Measurements from ENCODE around the gene ATP1A2. TPM values are rescaled to one million over a fixed set of nuclear protein-coding genes. Genes with fewer than 3 reads are reported as not detected.
A peak's percentile ranks its signal among the peaks of the same experiment; 100 is the strongest.

ATP1A2 gene
- total and polyA plus RNA-seq, 2 donors (not counting 1 experiment from before 2014, with no cell fraction given), result not detected

- H4K20me1 ChIP-seq (ENCODE audit: control insufficient read depth, insufficient read depth, low read length, poor library complexity, severe bottlenecking), result no peaks in the 10 kb centered on the region
- H3K4me2 ChIP-seq (replicated peaks; ENCODE audit: low read depth, low read length, poor library complexity, severe bottlenecking), result peak within 1 kb of the TSS; percentile 87
- H3K4me1 ChIP-seq (ENCODE audit: control insufficient read depth in 2 of 2, insufficient read depth in 2 of 2, low read length in 2 of 2), result peaks cover 11 to 12% of the 10 kb centered on the region in 2 donors
- H3K9ac ChIP-seq (ENCODE audit: low read length), result peak within 1 kb of the TSS; percentile 62
- peak within 1 kb of the TSS; percentile 77 for H2AFZ ChIP-seq (ENCODE audit: insufficient read depth, low read depth, low read length, poor library complexity, severe bottlenecking)
- peak within 1 kb of the TSS in 4 of 5 experiments; percentile 48 to 63 (median 60) for H3K4me3 ChIP-seq (ENCODE audit: control extremely low read depth in 1 of 5, extremely low read depth in 1 of 5, insufficient read depth in 1 of 5, low read depth in 2 of 5, low read length in 4 of 5)
- no peaks in the 10 kb centered on the region for H3K36me3 ChIP-seq (replicated peaks in 1 of 2; ENCODE audit: control extremely low read depth in 1 of 2, control insufficient read depth in 1 of 2, extremely low read depth in 1 of 2, insufficient read depth in 2 of 2, low read length in 1 of 2)
- DNase-seq, result no peak
- no peaks in the 10 kb centered on the region for H3K79me2 ChIP-seq (ENCODE audit: control insufficient read depth, insufficient read depth, low read length)
- Mint-ChIP-seq H3K27ac (no peak within 1 kb of the TSS), H3K4me3 (peak within 1 kb of the TSS; percentile 90), H3K4me1 (peaks cover 12% of the 10 kb centered on the region), H3K9me3 (ENCODE audit: insufficient read depth) (no peaks in the 10 kb centered on the region), H3K27me3 (peaks cover 60% of the 10 kb centered on the region)
- ATAC-seq (ENCODE audit: low read depth), result no peak
- peaks cover 0 to 35% (median 20%) of the 10 kb centered on the region in 4 experiments for H3K27me3 ChIP-seq (replicated peaks in 1 of 4; ENCODE audit: control extremely low read depth in 1 of 4, control insufficient read depth in 3 of 4, insufficient read depth in 4 of 4, low read length in 3 of 4)
- no peaks in the 10 kb centered on the region for H3K9me3 ChIP-seq (ENCODE audit: control extremely low read depth in 1 of 3, control insufficient read depth in 2 of 3, insufficient read depth in 1 of 3, low read length in 2 of 3)
- 15% methylated on average over 32 of the region's 32 CpGs for WGBS (ENCODE audit: insufficient coverage)
- POLR2A ChIA-PET, result interaction anchor here (0.6 kb wide), 1 partner anchor 131 kb away, joined by 3 read pairs; no protein-coding TSS in a partner anchor
- intact Hi-C loops (cut with micrococcal nuclease), result loop anchor here (2.0 kb wide), 2 partner anchors 23 to 29 kb away; partner anchors contain the start of gene IGSF8
- CTCF ChIA-PET, result interaction anchor here (0.7 to 3.7 kb wide), 5 partner anchors 9 to 32 kb away, joined by 3 to 27 read pairs (median 5); no protein-coding TSS in a partner anchor
- no peak for TF ChIP-seq EZH2 (IDR thresholded peaks at IDR 0.05; ENCODE audit: borderline replicate concordance, insufficient read depth, low read depth, low read length, poor library complexity, severe bottlenecking)
- no peak for TF ChIP-seq CTCF (IDR thresholded peaks at IDR 0.05)
- H3K27ac ChIP-seq (ENCODE audit: low read length in 2 of 2), result no peak within 1 kb of the TSS
Observed at GRCh38 chr1:160069460-160070231, 45.9 kb upstream of the ATP1A2 start, which contains the start of gene KCNJ10. Gene KCNJ10 (minus strand): TSS chr1:160070160. CDS start chr1:160042532, 27,628 bp downstream.
